ENCODE results near the gene CEP72. TPM values are rescaled to one million over a fixed set of nuclear protein-coding genes. Genes with fewer than 3 reads are reported as not detected.

The CEP72 gene
- total and polyA plus RNA-seq, 10 of the 15 experiments (the other 5 are each of a cell fraction or from before 2014, with no cell fraction given), result 0.35 to 13.5 (median 8.3) TPM

DNA sequence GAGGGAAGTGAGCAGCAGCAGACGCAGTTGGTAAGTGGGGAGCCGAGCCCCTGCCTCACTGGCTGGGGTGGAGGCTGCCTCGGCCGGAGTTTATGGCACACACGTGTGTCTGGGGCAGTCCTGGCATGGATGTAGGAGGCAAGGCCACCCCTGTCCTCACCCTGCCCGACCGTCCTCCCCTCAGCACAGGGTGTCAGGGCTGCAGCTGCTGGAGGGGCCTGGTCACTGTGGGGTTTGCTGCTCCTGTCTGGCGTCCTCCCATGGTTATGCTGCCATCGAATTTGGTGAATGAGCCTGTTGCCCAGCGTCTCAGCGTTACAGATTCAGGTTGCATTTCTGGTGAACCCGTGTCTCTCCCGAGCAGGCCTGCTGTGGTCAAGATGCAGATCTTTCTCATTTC, 32.4 kb downstream of the CEP72 start:
- H4K20me1 ChIP-seq (ENCODE audit: control insufficient read depth, insufficient read depth), result no peaks in the 10 kb centered on the region
- no peak overlapping the region for H3K4me3 ChIP-seq
- DNase-seq (ENCODE audit: low read depth, low spot score) (no peak), ATAC-seq (peak; percentile 47), FAIRE-seq (no peak)
- ChIA-PET POLR2A (no interaction called here), SMC1A (ENCODE audit: uncharacterized antibody, unreplicated experiment) (no interaction called here), RAD21 (ENCODE audit: unreplicated experiment) (no interaction called here), CTCF (no interaction called here)
- no peaks in the 10 kb centered on the region; the same call in 1 of the 2 replicates for H3K79me2 ChIP-seq (ENCODE audit: control insufficient read depth, insufficient read depth, low read length)
- no peaks in the 10 kb centered on the region; the same call in 2 of the 3 replicates for H3K9me3 ChIP-seq (replicated peaks; ENCODE audit: control insufficient read depth, insufficient read depth, low read length)
- peak overlapping the region; percentile 46; the same call in 1 of the 2 replicates for H3K27ac ChIP-seq (ENCODE audit: control insufficient read depth, insufficient read depth)
- peaks cover 0 to 33% of the 10 kb centered on the region in 2 experiments; a peak in 3 of 4 replicates for H3K36me3 ChIP-seq (ENCODE audit: control insufficient read depth in 2 of 2, insufficient read depth in 2 of 2, low read length in 1 of 2)
- peak overlapping the region; percentile 3 for H3K9ac ChIP-seq (ENCODE audit: control insufficient read depth, insufficient read depth, low read length)
- TF ChIP-seq, protein P1, sequence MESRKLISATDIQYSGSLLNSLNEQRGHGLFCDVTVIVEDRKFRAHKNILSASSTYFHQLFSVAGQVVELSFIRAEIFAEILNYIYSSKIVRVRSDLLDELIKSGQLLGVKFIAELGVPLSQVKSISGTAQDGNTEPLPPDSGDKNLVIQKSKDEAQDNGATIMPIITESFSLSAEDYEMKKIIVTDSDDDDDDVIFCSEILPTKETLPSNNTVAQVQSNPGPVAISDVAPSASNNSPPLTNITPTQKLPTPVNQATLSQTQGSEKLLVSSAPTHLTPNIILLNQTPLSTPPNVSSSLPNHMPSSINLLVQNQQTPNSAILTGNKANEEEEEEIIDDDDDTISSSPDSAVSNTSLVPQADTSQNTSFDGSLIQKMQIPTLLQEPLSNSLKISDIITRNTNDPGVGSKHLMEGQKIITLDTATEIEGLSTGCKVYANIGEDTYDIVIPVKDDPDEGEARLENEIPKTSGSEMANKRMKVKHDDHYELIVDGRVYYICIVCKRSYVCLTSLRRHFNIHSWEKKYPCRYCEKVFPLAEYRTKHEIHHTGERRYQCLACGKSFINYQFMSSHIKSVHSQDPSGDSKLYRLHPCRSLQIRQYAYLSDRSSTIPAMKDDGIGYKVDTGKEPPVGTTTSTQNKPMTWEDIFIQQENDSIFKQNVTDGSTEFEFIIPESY (IDR thresholded peaks at IDR 0.05), result no peak
- TF ChIP-seq RELA (IDR thresholded peaks at IDR 0.05; ENCODE audit: borderline replicate concordance, partially characterized antibody) (no peak), YBX1 (IDR thresholded peaks at IDR 0.05) (no peak), LARP7 (IDR thresholded peaks at IDR 0.05) (0 out of 2 replicates have a peak, but pooled peaks have one; percentile 10)
- TF ChIP-seq, protein P2, sequence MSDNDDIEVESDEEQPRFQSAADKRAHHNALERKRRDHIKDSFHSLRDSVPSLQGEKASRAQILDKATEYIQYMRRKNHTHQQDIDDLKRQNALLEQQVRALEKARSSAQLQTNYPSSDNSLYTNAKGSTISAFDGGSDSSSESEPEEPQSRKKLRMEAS (IDR thresholded peaks at IDR 0.05; ENCODE audit: low read depth, low read length), result no peak
- peaks cover 13% of the 10 kb centered on the region for H3K4me1 ChIP-seq (ENCODE audit: control insufficient read depth, insufficient read depth, low read length)
- WGBS (ENCODE audit: insufficient coverage, insufficient replicate concordance, low lambda C conversion rate, missing lambda C conversion rate), result 91% methylated on average over 13 of the region's 13 CpGs
- H3K4me2 ChIP-seq (ENCODE audit: control insufficient read depth, insufficient read depth), result peak overlapping the region; percentile 44
- in situ Hi-C loops (cut with MboI), result no loop called here
- no peaks in the 10 kb centered on the region for H3K27me3 ChIP-seq (replicated peaks in 1 of 2; ENCODE audit: control insufficient read depth in 2 of 2, insufficient read depth in 2 of 2, low read length in 1 of 2)
- no peak overlapping the region for H2AFZ ChIP-seq (ENCODE audit: control insufficient read depth, low read depth, low read length)
- intact Hi-C loops (cut with micrococcal nuclease; ENCODE audit: unreplicated experiment), result no loop called here
- BruUV-seq (replicated peaks), result no TSS peak

DNA sequence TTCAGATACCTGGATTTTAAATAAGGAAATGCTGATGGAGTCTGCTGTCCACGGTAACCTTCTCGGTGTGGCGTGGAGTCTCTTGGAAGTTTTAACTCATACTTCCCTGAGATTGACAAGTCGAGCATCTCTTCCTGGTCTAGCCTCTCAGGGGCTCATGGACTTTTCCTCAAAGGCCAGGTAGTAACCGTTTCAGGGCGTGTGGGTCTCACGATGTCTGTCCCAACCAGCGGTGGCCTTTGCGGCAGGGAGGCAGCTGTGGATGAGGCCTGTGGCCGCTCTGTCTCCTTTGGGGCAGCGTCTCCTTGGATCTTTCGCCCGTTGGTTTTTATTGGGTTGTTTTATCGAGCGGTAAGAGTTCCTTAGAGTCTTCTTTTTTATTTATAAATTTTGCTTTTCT, 32.8 kb downstream of the CEP72 start:
- Histone ChIP-seq H3K79me2 (ENCODE audit: control insufficient read depth, insufficient read depth, low read length) (no peaks in the 10 kb centered on the region; the same call in 1 of the 2 replicates), H3K4me2 (ENCODE audit: control insufficient read depth, insufficient read depth) (peak overlapping the region; percentile 44; the same call in 1 of the 2 replicates), H3K36me3 (ENCODE audit: control insufficient read depth in 2 of 2, insufficient read depth in 2 of 2, low read length in 1 of 2) (peaks cover 0 to 32% of the 10 kb centered on the region in 2 experiments; a peak in 3 of 4 replicates), H3K27me3 (replicated peaks in 1 of 2; ENCODE audit: control insufficient read depth in 2 of 2, insufficient read depth in 2 of 2, low read length in 1 of 2) (no peaks in the 10 kb centered on the region), H3K27ac (ENCODE audit: control insufficient read depth, insufficient read depth) (no peak overlapping the region), H3K9ac (ENCODE audit: control insufficient read depth, insufficient read depth, low read length) (no peak overlapping the region), H4K20me1 (ENCODE audit: control insufficient read depth, insufficient read depth) (no peaks in the 10 kb centered on the region), H3K4me1 (ENCODE audit: control insufficient read depth, insufficient read depth, low read length) (peaks cover 13% of the 10 kb centered on the region), H3K9me3 (replicated peaks; ENCODE audit: control insufficient read depth, insufficient read depth, low read length) (no peaks in the 10 kb centered on the region; the same call in 2 of the 3 replicates), H2AFZ (ENCODE audit: control insufficient read depth, low read depth, low read length) (no peak overlapping the region), H3K4me3 (peak overlapping the region; percentile 22; the same call in 1 of the 2 replicates)
- ChIA-PET SMC1A (ENCODE audit: uncharacterized antibody, unreplicated experiment) (no interaction called here), CTCF (no interaction called here), RAD21 (ENCODE audit: unreplicated experiment) (no interaction called here), POLR2A (no interaction called here)
- in situ Hi-C loops (cut with MboI) (no loop called here), intact Hi-C loops (cut with micrococcal nuclease; ENCODE audit: unreplicated experiment) (no loop called here)
- DNase-seq (ENCODE audit: low read depth, low spot score), result no peak
- no peak for ATAC-seq
- WGBS (ENCODE audit: insufficient coverage, insufficient replicate concordance, low lambda C conversion rate, missing lambda C conversion rate), result 99% methylated on average over 15 of the region's 15 CpGs
- FAIRE-seq, result no peak
- TF ChIP-seq SMC3 (IDR thresholded peaks at IDR 0.05; ENCODE audit: borderline replicate concordance, low read length) (no peak), POU2F2 (IDR thresholded peaks at IDR 0.05; ENCODE audit: borderline replicate concordance, low read depth, low read length) (no peak), CBX3 (IDR thresholded peaks at IDR 0.05; ENCODE audit: borderline replicate concordance, low read depth) (no peak), TCF3 (IDR thresholded peaks at IDR 0.05; ENCODE audit: borderline replicate concordance, insufficient read depth, low read depth, low read length) (no peak), SMAD5 (IDR thresholded peaks at IDR 0.05; ENCODE audit: low read depth) (no peak)
- TF ChIP-seq, protein P3, sequence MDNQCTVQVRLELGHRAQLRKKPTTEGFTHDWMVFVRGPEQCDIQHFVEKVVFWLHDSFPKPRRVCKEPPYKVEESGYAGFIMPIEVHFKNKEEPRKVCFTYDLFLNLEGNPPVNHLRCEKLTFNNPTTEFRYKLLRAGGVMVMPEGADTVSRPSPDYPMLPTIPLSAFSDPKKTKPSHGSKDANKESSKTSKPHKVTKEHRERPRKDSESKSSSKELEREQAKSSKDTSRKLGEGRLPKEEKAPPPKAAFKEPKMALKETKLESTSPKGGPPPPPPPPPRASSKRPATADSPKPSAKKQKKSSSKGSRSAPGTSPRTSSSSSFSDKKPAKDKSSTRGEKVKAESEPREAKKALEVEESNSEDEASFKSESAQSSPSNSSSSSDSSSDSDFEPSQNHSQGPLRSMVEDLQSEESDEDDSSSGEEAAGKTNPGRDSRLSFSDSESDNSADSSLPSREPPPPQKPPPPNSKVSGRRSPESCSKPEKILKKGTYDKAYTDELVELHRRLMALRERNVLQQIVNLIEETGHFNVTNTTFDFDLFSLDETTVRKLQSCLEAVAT (IDR thresholded peaks at IDR 0.05), result 0 out of 2 replicates have a peak, but pooled peaks have one; percentile 37
- no TSS peak for BruUV-seq (replicated peaks)

All from GM12878 (cell line).